Tibial nerve (tissue), 4 donors: Measurements from ENCODE around the gene KIF5C. TPM values are rescaled to one million over a fixed set of nuclear protein-coding genes. Genes with fewer than 3 reads are reported as not detected.
A peak's percentile ranks its signal among the peaks of the same experiment; 100 is the strongest.

Experiments used
- DNase-seq, 2 donors: peaks; one replicate each; pipeline ENCODE4 v3.0.0-alpha.2; 2019; ENCODE audit warnings: low spot score in 2 of 2
- H3K27ac ChIP-seq, 4 donors: fragments of 200-600 bp; sonication (generic) in 3 of 4; one replicate each; pipeline ENCODE4 v1.5.1; 2017 to 2019; ENCODE audit warnings: mild to moderate bottlenecking in 1 of 4
- H3K27me3 ChIP-seq, 2 donors: fragments of 200-600 bp; sonication (generic) in 1 of 2; one replicate each; pipeline versions ENCODE4 v1.5.1 to v1.6.0; 2017 to 2019
- H3K36me3 ChIP-seq, 3 donors: fragments of 200-600 bp; sonication (generic); one replicate each; pipeline ENCODE4 v1.5.1; 2018 to 2019
- H3K4me1 ChIP-seq, 4 donors: fragments of 200-600 bp; sonication (generic) in 3 of 4; one replicate each; pipeline ENCODE4 v1.5.1; 2017 to 2019
- H3K4me3 ChIP-seq, 4 donors: fragments of 200-600 bp; sonication (generic) in 3 of 4; one replicate each; pipeline ENCODE4 v1.5.1; 2017 to 2019; ENCODE audit warnings: mild to moderate bottlenecking in 1 of 4, moderate library complexity in 1 of 4
- H3K9me3 ChIP-seq, 4 donors: fragments of 200-600 bp; sonication (generic) in 3 of 4; one replicate each; pipeline ENCODE4 v1.5.1; 2017 to 2019
- CTCF ChIP-seq, 5 experiments: fragments of 200-600 bp in 3 of 5; fragments of 450-650 bp in 2 of 5; sonication (generic) in 3 of 5; IDR thresholded peaks; one replicate each; pipeline ENCODE4 v1.5.1; 2016 to 2019; ENCODE audit warnings: antibody characterized with exemption in 5 of 5, mild to moderate bottlenecking in 3 of 5, moderate library complexity in 2 of 5
- EP300 ChIP-seq, 2 donors: sonication (generic); formaldehyde crosslinking; IDR thresholded peaks; one replicate each; pipeline ENCODE4 v1.6.1; 2017; ENCODE audit warnings: antibody characterized with exemption in 2 of 2, mild to moderate bottlenecking in 1 of 2
- POLR2A ChIP-seq, 2 donors: fragments of 450-650 bp; IDR thresholded peaks; one replicate each; pipeline ENCODE4 v1.6.1; 2017; ENCODE audit warnings: antibody characterized with exemption in 2 of 2, mild to moderate bottlenecking in 2 of 2, moderate library complexity in 2 of 2
- WGBS, 2 donors: methylation state at CpG; one replicate each; pipeline ENCODE4 v1.1.5; 2018; 5-methylcytosine and 5-hydroxymethylcytosine counted together
- total RNA-seq, 4 donors: library from RNA; depleted of rRNA; stranded (reverse); fragments of >200 nt; gene quantifications; one replicate each; pipeline ENCODE4 v1.1.0, GENCODE V29; 2016

Gene KIF5C
- total RNA-seq, 4 donors from 2014 or later: 10.8 to 47.9 (median 23.6) TPM

GRCh38 chr2:148987286-148987685, 112.3 kb downstream of the KIF5C start:
- no peaks in the 10 kb centered on the region for H3K36me3 ChIP-seq
- H3K27ac ChIP-seq: no peak overlapping the region
- DNase-seq: no peak
- no peak overlapping the region for H3K4me3 ChIP-seq
- H3K27me3 ChIP-seq: no peaks in the 10 kb centered on the region
- 83 to 85% methylated on average over 6 of the region's 6 CpGs for WGBS, 2 donors
- H3K4me1 ChIP-seq: no peaks in the 10 kb centered on the region
- H3K9me3 ChIP-seq: no peaks in the 10 kb centered on the region
- no peak for TF ChIP-seq CTCF (IDR thresholded peaks at IDR 0.05)
- TF ChIP-seq EP300 (IDR thresholded peaks at IDR 0.05): no peak

DNA sequence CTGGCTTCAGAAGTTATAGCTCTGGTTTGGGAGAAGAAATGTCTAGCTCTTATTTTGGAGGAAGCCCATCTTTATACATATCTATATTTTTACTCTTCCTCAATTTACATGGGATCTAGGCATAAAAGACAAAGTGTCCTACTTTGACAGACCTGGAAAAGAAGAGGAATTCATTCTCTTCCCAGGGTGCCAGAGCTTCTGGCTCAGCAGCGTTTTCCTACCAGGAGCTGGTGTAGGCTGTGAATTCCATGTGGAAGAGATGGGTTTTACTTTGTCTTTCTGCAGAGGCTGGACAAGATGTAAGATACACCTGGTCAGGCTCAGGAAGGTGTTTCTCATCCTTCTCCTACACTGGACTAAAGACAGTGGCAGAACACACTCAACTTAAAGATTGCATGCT, 113.3 kb downstream of the KIF5C start:
- no peak for TF ChIP-seq CTCF (IDR thresholded peaks at IDR 0.05)
- no peak for TF ChIP-seq EP300 (IDR thresholded peaks at IDR 0.05)
- TF ChIP-seq POLR2A (IDR thresholded peaks at IDR 0.05): no peak
- Histone ChIP-seq H3K4me3 (no peak overlapping the region), H3K4me1 (no peaks in the 10 kb centered on the region), H3K9me3 (no peaks in the 10 kb centered on the region), H3K36me3 (no peaks in the 10 kb centered on the region), H3K27ac (no peak overlapping the region), H3K27me3 (no peaks in the 10 kb centered on the region)
- WGBS, 2 donors: 88 to 96% methylated on average over 1 of the region's 1 CpG
- DNase-seq: no peak

- no peaks in the 10 kb centered on the region for H3K4me1 ChIP-seq
- peak; percentile 30 to 86 for DNase-seq
- H3K27ac ChIP-seq: no peak overlapping the region
- 33 to 36% methylated on average over 6 of the region's 6 CpGs for WGBS, 2 donors
- TF ChIP-seq POLR2A (IDR thresholded peaks at IDR 0.05) (no peak), EP300 (IDR thresholded peaks at IDR 0.05) (no peak), CTCF (IDR thresholded peaks at IDR 0.05) (peak; percentile 49 to 82 (median 65))
- H3K36me3 ChIP-seq: no peaks in the 10 kb centered on the region
- no peaks in the 10 kb centered on the region for H3K27me3 ChIP-seq
- H3K9me3 ChIP-seq: no peaks in the 10 kb centered on the region
- no peak overlapping the region for H3K4me3 ChIP-seq
These were observed 115.0 kb downstream of the KIF5C start for GRCh38 chr2:148989882-148990493.

- H3K4me1 ChIP-seq: no peaks in the 10 kb centered on the region
- no peaks in the 10 kb centered on the region for H3K36me3 ChIP-seq
- no peaks in the 10 kb centered on the region for H3K9me3 ChIP-seq
- DNase-seq: no peak
- no peak overlapping the region for H3K4me3 ChIP-seq
- no peak overlapping the region for H3K27ac ChIP-seq
- TF ChIP-seq EP300 (IDR thresholded peaks at IDR 0.05) (no peak), POLR2A (IDR thresholded peaks at IDR 0.05) (no peak), CTCF (IDR thresholded peaks at IDR 0.05) (no peak)
- no peaks in the 10 kb centered on the region for H3K27me3 ChIP-seq
- 56% methylated on average over 6 of the region's 6 CpGs for WGBS, 2 donors
These were observed 115.9 kb downstream of the KIF5C start for GRCh38 chr2:148990968-148991367.

DNA sequence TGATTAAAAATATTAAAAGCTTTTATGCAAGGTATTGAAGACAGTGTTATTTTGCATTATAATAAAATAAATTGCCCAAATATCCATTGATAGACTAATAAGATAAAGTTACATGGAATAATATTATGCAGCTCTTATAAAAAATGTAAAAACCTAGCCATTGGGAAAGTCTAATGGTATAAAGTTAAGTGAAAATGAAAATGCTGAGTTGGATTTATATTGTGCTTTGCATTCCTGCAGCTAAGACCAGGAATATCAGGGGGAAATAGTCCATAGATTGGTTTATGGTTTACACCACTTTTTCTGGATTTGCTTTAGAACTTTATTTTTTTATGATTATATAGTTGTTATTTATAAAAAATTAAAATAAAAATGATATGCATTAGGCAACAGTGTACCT, 117.4 kb downstream of the KIF5C start:
- Histone ChIP-seq H3K4me1 (no peaks in the 10 kb centered on the region), H3K27me3 (no peaks in the 10 kb centered on the region), H3K4me3 (no peak overlapping the region), H3K36me3 (no peaks in the 10 kb centered on the region), H3K9me3 (no peaks in the 10 kb centered on the region), H3K27ac (no peak overlapping the region)
- TF ChIP-seq EP300 (IDR thresholded peaks at IDR 0.05) (no peak), POLR2A (IDR thresholded peaks at IDR 0.05) (no peak), CTCF (IDR thresholded peaks at IDR 0.05) (no peak)
- DNase-seq: no peak
